ENCODE measurements around the gene PTPRH.

Gene PTPRH

GRCh38 chr19:55232986-55233385 is 23.7 kb upstream of the PTPRH start:
- Histone ChIP-seq H2AFZ (ENCODE audit: low read depth) (no peak overlapping the region), H3K27ac (no peak overlapping the region), H3K4me2 (no peak overlapping the region), H3K4me3 (IDR thresholded peaks at IDR 0.05; ENCODE audit: insufficient read depth, low read depth, low read length) (no peak overlapping the region), H3K4me1 (ENCODE audit: low read depth, poor library complexity, severe bottlenecking) (no peaks in the 10 kb centered on the region), H3K9ac (no peak overlapping the region), H3K36me3 (ENCODE audit: insufficient read depth) (0 out of 2 replicates have a peak, but pooled peaks cover 5% of the 10 kb centered on the region), H3K27me3 (ENCODE audit: insufficient read depth, low read depth) (no peaks in the 10 kb centered on the region), H4K20me1 (ENCODE audit: insufficient read depth) (no peaks in the 10 kb centered on the region), H3K79me2 (ENCODE audit: insufficient read depth, low read depth) (no peaks in the 10 kb centered on the region)
- no peak for TF ChIP-seq CTCF (conservative IDR thresholded peaks at IDR 0.05; ENCODE audit: low read depth, low read length)

DNA sequence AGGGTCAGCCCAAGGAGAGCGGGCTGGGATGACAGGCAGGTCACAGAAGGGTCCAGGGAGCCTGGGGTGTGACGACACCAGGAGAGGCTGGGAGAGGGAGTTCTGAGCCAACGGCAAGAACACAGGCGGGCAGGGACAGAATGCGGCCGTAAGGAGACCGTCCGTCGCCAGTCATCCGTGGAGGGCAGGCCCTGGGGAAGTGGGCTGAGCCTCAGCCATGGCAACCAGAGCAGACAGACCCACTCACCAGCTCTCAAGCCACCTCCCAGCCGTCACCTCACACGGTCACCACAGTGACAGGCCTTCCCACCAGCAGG is 22.9 kb upstream of the PTPRH start:
- H3K4me2 ChIP-seq: no peak overlapping the region
- no peaks in the 10 kb centered on the region for H3K79me2 ChIP-seq (ENCODE audit: insufficient read depth, low read depth)
- TF ChIP-seq CTCF (conservative IDR thresholded peaks at IDR 0.05; ENCODE audit: low read depth, low read length): no peak
- no peaks in the 10 kb centered on the region for H3K27me3 ChIP-seq (ENCODE audit: insufficient read depth, low read depth)
- no peaks in the 10 kb centered on the region for H4K20me1 ChIP-seq (ENCODE audit: insufficient read depth)
- H3K27ac ChIP-seq: no peak overlapping the region
- 0 out of 2 replicates have a peak, but pooled peaks cover 5% of the 10 kb centered on the region for H3K36me3 ChIP-seq (ENCODE audit: insufficient read depth)
- no peak overlapping the region for H3K9ac ChIP-seq
- no peak overlapping the region for H3K4me3 ChIP-seq (IDR thresholded peaks at IDR 0.05; ENCODE audit: insufficient read depth, low read depth, low read length)
- H2AFZ ChIP-seq (ENCODE audit: low read depth): no peak overlapping the region
- no peaks in the 10 kb centered on the region for H3K4me1 ChIP-seq (ENCODE audit: low read depth, poor library complexity, severe bottlenecking)

DNA sequence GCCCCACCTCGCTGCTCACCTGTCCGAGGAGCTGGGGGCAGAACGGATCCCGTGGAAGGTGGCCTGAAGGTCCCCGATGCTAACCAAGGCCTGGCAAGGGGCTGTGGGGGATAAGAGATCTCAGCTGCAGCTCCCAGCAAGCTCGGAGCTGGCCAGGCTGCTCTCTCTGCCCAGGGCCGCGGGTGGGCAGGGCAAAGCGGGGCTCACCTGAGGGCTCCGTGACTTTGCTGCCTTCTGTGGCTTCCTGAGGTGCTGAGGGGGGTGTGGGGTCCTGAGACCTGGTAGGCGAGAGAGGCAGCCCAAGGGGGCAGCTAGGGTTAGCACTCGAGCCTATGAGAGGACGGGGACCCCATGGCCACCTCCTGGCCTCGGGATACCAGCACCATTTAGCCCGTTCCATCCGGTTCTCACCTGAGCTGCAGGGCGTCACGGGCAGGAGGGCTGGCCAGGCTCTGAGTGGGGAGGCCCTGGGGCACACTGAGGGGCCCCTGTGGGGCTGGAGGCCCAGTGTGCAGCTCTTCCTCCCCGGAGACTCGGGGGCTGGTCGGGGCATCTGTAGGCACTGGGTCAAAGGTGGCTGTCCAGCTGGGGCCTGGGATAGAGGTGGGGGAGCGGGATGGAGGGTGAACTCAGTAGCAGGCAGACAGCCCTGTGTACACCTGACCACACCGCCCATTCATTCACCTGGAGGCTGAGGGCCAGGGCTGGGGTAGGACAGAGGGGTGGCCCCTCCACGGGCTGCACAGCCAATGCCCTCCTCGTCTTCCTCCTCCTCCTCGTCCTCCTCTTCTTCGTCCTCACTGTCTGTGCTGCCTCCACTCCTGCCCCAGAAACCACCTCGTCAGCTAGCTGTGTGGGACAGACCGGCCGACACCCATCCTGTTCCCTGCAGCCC is 22.3 kb upstream of the PTPRH start:
- Histone ChIP-seq H4K20me1 (ENCODE audit: insufficient read depth) (no peaks in the 10 kb centered on the region), H3K4me1 (ENCODE audit: low read depth, poor library complexity, severe bottlenecking) (no peaks in the 10 kb centered on the region), H3K27ac (no peak overlapping the region), H3K27me3 (ENCODE audit: insufficient read depth, low read depth) (no peaks in the 10 kb centered on the region), H3K9ac (no peak overlapping the region), H2AFZ (ENCODE audit: low read depth) (no peak overlapping the region), H3K4me2 (no peak overlapping the region), H3K36me3 (ENCODE audit: insufficient read depth) (0 out of 2 replicates have a peak, but pooled peaks cover 5% of the 10 kb centered on the region), H3K4me3 (IDR thresholded peaks at IDR 0.05; ENCODE audit: insufficient read depth, low read depth, low read length) (no peak overlapping the region), H3K79me2 (ENCODE audit: insufficient read depth, low read depth) (no peaks in the 10 kb centered on the region)
- TF ChIP-seq CTCF (conservative IDR thresholded peaks at IDR 0.05; ENCODE audit: low read depth, low read length): no peak

DNA sequence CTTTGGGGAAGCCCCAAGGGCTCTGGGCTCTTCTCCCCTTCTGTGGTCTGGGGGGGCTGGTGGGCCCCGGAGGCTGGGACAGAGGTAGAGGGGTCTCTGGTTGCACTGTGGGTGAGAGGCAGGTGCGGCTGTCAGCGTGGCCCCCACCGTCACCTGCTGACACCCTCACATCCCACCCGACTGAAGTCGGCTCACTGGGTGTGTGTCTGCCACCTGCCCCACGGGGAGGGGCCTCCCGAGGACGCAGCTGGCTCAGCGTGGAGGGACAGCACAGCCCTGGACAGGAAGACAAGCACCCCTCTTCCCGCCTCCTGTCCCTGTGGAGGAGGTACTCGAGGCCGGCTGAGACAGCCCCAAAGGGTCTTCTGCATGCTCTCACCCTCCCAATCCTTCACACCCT is 21.5 kb upstream of the PTPRH start:
- no peak for TF ChIP-seq CTCF (conservative IDR thresholded peaks at IDR 0.05; ENCODE audit: low read depth, low read length)
- Histone ChIP-seq H3K27me3 (ENCODE audit: insufficient read depth, low read depth) (no peaks in the 10 kb centered on the region), H4K20me1 (ENCODE audit: insufficient read depth) (no peaks in the 10 kb centered on the region), H3K27ac (no peak overlapping the region), H3K4me1 (ENCODE audit: low read depth, poor library complexity, severe bottlenecking) (no peaks in the 10 kb centered on the region), H3K9ac (no peak overlapping the region), H3K4me3 (IDR thresholded peaks at IDR 0.05; ENCODE audit: insufficient read depth, low read depth, low read length) (no peak overlapping the region), H3K79me2 (ENCODE audit: insufficient read depth, low read depth) (no peaks in the 10 kb centered on the region), H2AFZ (ENCODE audit: low read depth) (no peak overlapping the region), H3K36me3 (ENCODE audit: insufficient read depth) (no peaks in the 10 kb centered on the region), H3K4me2 (no peak overlapping the region)

All from KMS-11 (cell line).